Uterus (tissue), 4 donors: ENCODE data around the gene GRIN2A. TPM values are rescaled to one million over a fixed set of nuclear protein-coding genes. Genes with fewer than 3 reads are reported as not detected.

Experiments used
- DNase-seq, 2 donors: peaks; one replicate each; pipeline ENCODE4 v3.0.0-alpha.2; 2019 to 2020
- H3K27ac ChIP-seq, 2 donors: fragments of 200-600 bp; sonication (generic); 1 replicate in 1 of 2; 2 replicates in 1 of 2; pipeline ENCODE4 v1.5.1; 2016 to 2018
- H3K27me3 ChIP-seq, 2 donors: fragments of 200-600 bp; sonication (generic); one replicate each; pipeline ENCODE4 v1.5.1; 2018 to 2019; ENCODE audit warnings: control low read depth in 1 of 2
- H3K36me3 ChIP-seq, 2 donors: fragments of 200-600 bp; sonication (generic); one replicate each; pipeline ENCODE4 v1.5.1; 2019; ENCODE audit warnings: control low read depth in 1 of 2
- H3K4me1 ChIP-seq, 2 donors: fragments of 200-600 bp; sonication (generic); one replicate each; pipeline ENCODE4 v1.5.1; 2018 to 2019; ENCODE audit warnings: control low read depth in 1 of 2
- H3K4me3 ChIP-seq, 2 donors: fragments of 200-600 bp; sonication (generic); 1 replicate in 1 of 2; 2 replicates in 1 of 2; pipeline ENCODE4 v1.5.1; 2018 to 2019; ENCODE audit warnings: mild to moderate bottlenecking in 1 of 2
- H3K9me3 ChIP-seq, 2 donors: fragments of 200-600 bp; sonication (generic); one replicate each; pipeline ENCODE4 v1.5.1; 2019; ENCODE audit warnings: control low read depth in 1 of 2
- POLR2A ChIP-seq, 2 donors: fragments of 450-650 bp; IDR thresholded peaks; one replicate each; pipeline ENCODE4 v1.6.1; 2016; ENCODE audit warnings: antibody characterized with exemption in 2 of 2, mild to moderate bottlenecking in 1 of 2, moderate library complexity in 1 of 2
- intact Hi-C: fragments of 100-400 bp; cut with DNase I; formaldehyde crosslinking; loops from one replicate; pipeline ENCODE4 v1.15.1; 2023; ENCODE audit warnings: low total_unique reads
- total RNA-seq, 4 donors: library from RNA; depleted of rRNA in 3 of 4; stranded (reverse); fragments of >200 nt in 3 of 4; gene quantifications; one replicate each; pipeline versions ENCODE4 v1.1.0 to v1.2.4, GENCODE V29; 2014 to 2023
- TF ChIP-seq, protein P1 (sequence below), 4 experiments: fragments of 200-600 bp in 2 of 4; fragments of 450-650 bp in 2 of 4; sonication (generic) in 2 of 4; IDR thresholded peaks; one replicate each; pipeline ENCODE4 v1.5.1; 2016 to 2019; ENCODE audit warnings: antibody characterized with exemption in 4 of 4, mild to moderate bottlenecking in 2 of 4, moderate library complexity in 1 of 4
- donor health status: DM: yes; HTN: yes; CAD: no.

Gene GRIN2A
- 1 to 10 TPM in 1 of 4 donors, under 1 TPM in 3; under 0.01 to 2.4 (median 0.56) TPM for total RNA-seq

DNA sequence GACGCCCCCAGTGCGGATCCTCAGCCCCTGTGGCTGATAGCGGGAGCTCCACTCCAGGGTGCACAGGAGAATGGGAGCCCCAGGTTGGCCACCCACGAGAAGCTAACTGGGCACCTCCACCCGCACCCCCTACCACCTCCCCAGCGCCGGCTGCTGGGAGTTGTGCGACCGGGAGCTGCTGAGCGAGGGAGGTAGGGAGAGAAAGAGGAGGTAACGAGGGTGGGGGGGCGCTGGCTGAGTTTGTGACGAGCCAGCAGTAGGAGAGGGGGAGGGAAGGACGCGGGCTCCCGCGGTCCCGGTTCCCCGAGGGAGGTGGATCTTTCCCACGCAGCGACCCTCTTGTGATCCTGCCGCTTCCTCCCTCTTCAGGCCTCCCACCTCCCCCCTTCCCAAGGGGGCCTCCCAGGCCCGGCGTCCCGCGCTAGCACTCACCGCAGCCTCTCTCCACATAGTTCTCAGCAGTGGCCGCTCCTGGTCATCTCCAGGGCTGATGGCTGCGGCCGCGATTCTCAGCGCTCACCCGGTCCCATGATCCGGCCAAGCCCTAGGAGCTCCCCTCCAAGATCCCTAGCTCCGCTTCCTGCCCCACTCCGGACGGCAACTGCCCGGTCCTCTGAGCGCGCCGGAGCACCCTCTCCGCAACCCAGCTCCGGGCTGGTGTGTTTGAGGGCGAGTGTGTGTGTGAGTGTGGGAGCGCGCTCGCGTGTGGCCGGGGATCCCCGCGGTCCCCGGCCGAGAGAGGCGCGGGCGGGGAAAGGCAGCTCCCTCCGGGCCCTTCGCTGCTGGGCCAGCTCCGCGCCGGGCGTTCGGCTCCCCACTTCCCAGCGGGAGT lies at the start of gene GRIN2A:
GRIN2A (minus strand) TSS at position 207 of the 832 bp plus-strand sequence. CDS start 2,017 bp downstream, outside the sequence.
- H3K27ac ChIP-seq = no peak within 1 kb of the TSS
- H3K4me3 ChIP-seq = peak within 1 kb of the TSS; percentile 5 to 13
- H3K27me3 ChIP-seq = peaks cover 0 to 3% of the 10 kb centered on the region in 2 donors
- no peaks in the 10 kb centered on the region for H3K36me3 ChIP-seq
- H3K4me1 ChIP-seq = peaks cover 0 to 13% of the 10 kb centered on the region in 2 donors
- intact Hi-C loops = no loop called here
- TF ChIP-seq POLR2A (IDR thresholded peaks at IDR 0.05) = no peak
- TF ChIP-seq, protein P1, sequence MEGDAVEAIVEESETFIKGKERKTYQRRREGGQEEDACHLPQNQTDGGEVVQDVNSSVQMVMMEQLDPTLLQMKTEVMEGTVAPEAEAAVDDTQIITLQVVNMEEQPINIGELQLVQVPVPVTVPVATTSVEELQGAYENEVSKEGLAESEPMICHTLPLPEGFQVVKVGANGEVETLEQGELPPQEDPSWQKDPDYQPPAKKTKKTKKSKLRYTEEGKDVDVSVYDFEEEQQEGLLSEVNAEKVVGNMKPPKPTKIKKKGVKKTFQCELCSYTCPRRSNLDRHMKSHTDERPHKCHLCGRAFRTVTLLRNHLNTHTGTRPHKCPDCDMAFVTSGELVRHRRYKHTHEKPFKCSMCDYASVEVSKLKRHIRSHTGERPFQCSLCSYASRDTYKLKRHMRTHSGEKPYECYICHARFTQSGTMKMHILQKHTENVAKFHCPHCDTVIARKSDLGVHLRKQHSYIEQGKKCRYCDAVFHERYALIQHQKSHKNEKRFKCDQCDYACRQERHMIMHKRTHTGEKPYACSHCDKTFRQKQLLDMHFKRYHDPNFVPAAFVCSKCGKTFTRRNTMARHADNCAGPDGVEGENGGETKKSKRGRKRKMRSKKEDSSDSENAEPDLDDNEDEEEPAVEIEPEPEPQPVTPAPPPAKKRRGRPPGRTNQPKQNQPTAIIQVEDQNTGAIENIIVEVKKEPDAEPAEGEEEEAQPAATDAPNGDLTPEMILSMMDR (IDR thresholded peaks at IDR 0.05) = no peak
- DNase-seq = no peak
- no peaks in the 10 kb centered on the region for H3K9me3 ChIP-seq

DNA sequence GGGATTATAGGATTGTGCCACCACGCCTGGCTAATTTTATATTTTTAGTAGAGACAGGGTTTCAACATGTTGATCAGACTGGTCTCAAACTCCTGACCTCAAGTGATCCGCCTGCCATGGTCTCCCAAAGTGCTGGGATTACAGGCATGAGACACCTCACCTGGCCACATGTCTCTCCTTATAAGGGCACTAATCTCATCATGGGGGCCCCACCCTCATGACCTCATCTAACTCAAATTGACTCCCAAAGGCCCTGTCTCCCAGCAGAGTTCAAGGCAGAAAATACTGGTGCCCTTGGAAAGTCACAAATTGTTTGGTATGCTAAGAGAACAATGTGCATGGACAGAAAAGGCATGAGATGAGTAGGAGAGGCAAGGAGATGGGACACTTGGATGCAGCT lies 49.3 kb upstream of the GRIN2A start:
- no peak for TF ChIP-seq POLR2A (IDR thresholded peaks at IDR 0.05)
- TF ChIP-seq, protein P1 (IDR thresholded peaks at IDR 0.05) = no peak
- H3K27me3 ChIP-seq = no peaks in the 10 kb centered on the region
- H3K4me3 ChIP-seq = no peak overlapping the region
- H3K4me1 ChIP-seq = no peaks in the 10 kb centered on the region
- intact Hi-C loops = no loop called here
- H3K27ac ChIP-seq = no peak overlapping the region
- no peak for DNase-seq
- H3K36me3 ChIP-seq = no peaks in the 10 kb centered on the region
- no peaks in the 10 kb centered on the region for H3K9me3 ChIP-seq

DNA sequence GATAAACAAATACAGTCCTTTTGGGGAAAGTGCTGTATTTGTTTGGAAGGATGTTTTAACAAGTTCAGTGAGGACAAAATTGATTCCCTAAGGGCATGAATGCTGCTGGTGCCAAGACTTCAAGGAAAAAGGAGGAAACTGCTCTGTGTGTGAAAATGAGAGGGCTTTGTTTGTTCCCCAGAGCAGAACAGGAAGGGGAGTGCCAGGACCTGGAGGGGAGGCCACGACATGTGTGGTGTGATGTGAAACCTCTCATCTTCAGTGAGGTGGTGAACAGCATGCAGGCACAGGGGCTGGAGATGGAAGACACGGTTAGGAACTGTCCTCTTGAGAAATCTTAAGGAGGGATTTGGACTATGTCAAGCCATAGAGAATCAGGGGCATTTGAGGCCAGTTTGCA lies 46.6 kb upstream of the GRIN2A start:
- Histone ChIP-seq H3K36me3 (no peaks in the 10 kb centered on the region), H3K4me3 (no peak overlapping the region), H3K27ac (no peak overlapping the region), H3K4me1 (no peaks in the 10 kb centered on the region), H3K27me3 (no peaks in the 10 kb centered on the region), H3K9me3 (no peaks in the 10 kb centered on the region)
- DNase-seq = no peak
- TF ChIP-seq, protein P1 (IDR thresholded peaks at IDR 0.05) = no peak
- no peak for TF ChIP-seq POLR2A (IDR thresholded peaks at IDR 0.05)
- intact Hi-C loops = no loop called here

DNA sequence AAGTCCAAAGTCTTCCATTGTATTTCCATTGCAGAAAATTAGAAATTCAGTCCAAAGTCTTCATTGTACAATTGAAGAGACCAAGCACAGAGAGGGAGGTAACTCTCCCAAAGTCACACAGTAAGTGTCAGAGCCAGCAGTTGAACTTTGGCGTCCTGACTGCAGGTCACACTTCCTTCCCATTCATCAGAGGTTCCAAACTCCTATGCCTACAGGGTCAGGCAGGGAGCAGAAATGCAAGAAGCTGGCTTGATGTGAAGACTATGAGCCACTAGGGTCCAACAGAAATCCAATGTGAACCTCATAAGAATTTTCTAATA lies 44.7 kb upstream of the GRIN2A start:
- no peaks in the 10 kb centered on the region for H3K27me3 ChIP-seq
- no peak for DNase-seq
- H3K36me3 ChIP-seq = no peaks in the 10 kb centered on the region
- H3K27ac ChIP-seq = no peak overlapping the region
- H3K9me3 ChIP-seq = no peaks in the 10 kb centered on the region
- no peak overlapping the region for H3K4me3 ChIP-seq
- TF ChIP-seq POLR2A (IDR thresholded peaks at IDR 0.05) = no peak
- TF ChIP-seq, protein P1 (IDR thresholded peaks at IDR 0.05) = no peak
- intact Hi-C loops = no loop called here
- H3K4me1 ChIP-seq = no peaks in the 10 kb centered on the region

DNA sequence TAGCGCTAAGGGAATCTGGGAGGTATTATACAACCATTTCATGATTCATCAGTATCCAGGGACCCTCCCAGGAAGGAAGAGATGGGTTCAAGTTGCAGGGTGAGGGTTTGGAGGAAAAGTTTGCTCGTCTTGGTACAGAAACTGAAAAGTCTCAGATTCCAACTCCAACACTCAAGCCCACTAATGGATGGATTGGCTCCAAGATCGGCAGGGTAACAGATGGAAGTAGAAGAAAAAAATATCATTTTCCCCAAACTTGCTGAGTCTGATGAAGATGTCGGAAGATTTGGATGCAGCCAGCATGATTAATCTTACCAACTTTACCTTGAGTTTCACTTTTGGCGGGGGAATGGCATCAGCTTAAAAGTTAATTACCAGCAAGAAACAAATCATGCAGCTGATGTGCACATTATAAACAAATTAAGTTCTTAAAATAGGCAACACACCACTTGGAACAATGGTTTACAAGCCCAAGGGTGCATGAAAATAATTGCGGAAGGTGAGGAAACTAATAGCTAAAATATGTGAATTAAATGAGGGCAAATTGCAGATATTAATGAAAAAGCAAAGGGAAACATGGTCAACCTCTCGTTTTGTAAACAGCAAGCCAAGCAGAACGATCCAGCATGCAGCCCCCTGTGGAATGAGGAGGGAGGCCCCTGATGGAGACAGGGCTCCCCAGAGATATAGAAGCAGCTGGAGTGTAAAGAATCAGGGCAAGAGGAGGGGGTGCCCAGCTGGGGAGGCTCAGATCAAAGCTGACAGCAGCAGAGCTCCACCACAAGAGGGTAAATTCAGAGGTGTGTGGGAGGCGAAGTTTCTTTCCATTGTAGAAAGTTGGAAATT lies 44.1 kb upstream of the GRIN2A start:
- DNase-seq = no peak
- no peaks in the 10 kb centered on the region for H3K36me3 ChIP-seq
- no peaks in the 10 kb centered on the region for H3K4me1 ChIP-seq
- H3K27me3 ChIP-seq = no peaks in the 10 kb centered on the region
- intact Hi-C loops = no loop called here
- H3K27ac ChIP-seq = no peak overlapping the region
- TF ChIP-seq, protein P1 (IDR thresholded peaks at IDR 0.05) = no peak
- TF ChIP-seq POLR2A (IDR thresholded peaks at IDR 0.05) = no peak
- no peak overlapping the region for H3K4me3 ChIP-seq
- H3K9me3 ChIP-seq = no peaks in the 10 kb centered on the region
